ENCODE results near the gene LRRC8D. TPM values are rescaled to one million over a fixed set of nuclear protein-coding genes. Genes with fewer than 3 reads are reported as not detected.

The LRRC8D gene
- total RNA-seq, 2 donors from 2014 or later: 23.8 to 33.8 TPM

GRCh38 chr1:89898150-89898549 is 77.3 kb downstream of the LRRC8D start:
- no peak overlapping the region for H3K9ac ChIP-seq (ENCODE audit: extremely low read depth, low read length, poor library complexity, severe bottlenecking)
- Mint-ChIP-seq H3K27me3 (ENCODE audit: insufficient read depth) (no peaks in the 10 kb centered on the region), H3K4me3 (no peak overlapping the region), H3K9me3 (no peaks in the 10 kb centered on the region), H3K36me3 (ENCODE audit: low read depth) (no peaks in the 10 kb centered on the region), H3K4me1 (peaks cover 27% of the 10 kb centered on the region), H3K27ac (no peak overlapping the region)
- no peaks in the 10 kb centered on the region for H3K9me3 ChIP-seq (ENCODE audit: control insufficient read depth, low read length)
- H3K4me1 ChIP-seq (ENCODE audit: control insufficient read depth, insufficient read depth, low read length): peaks cover 5% of the 10 kb centered on the region
- WGBS, 2 experiments (ENCODE audit: insufficient coverage in 1 of 2, insufficient read length in 1 of 2): 93 to 98% methylated on average over 6 of the region's 6 CpGs
- H3K36me3 ChIP-seq (ENCODE audit: control insufficient read depth, insufficient read depth, low read length): no peaks in the 10 kb centered on the region
- H3K4me3 ChIP-seq (ENCODE audit: low read length): no peak overlapping the region
- TF ChIP-seq, protein P1, sequence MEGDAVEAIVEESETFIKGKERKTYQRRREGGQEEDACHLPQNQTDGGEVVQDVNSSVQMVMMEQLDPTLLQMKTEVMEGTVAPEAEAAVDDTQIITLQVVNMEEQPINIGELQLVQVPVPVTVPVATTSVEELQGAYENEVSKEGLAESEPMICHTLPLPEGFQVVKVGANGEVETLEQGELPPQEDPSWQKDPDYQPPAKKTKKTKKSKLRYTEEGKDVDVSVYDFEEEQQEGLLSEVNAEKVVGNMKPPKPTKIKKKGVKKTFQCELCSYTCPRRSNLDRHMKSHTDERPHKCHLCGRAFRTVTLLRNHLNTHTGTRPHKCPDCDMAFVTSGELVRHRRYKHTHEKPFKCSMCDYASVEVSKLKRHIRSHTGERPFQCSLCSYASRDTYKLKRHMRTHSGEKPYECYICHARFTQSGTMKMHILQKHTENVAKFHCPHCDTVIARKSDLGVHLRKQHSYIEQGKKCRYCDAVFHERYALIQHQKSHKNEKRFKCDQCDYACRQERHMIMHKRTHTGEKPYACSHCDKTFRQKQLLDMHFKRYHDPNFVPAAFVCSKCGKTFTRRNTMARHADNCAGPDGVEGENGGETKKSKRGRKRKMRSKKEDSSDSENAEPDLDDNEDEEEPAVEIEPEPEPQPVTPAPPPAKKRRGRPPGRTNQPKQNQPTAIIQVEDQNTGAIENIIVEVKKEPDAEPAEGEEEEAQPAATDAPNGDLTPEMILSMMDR (conservative IDR thresholded peaks at IDR 0.05): no peak
- no peaks in the 10 kb centered on the region for H3K27me3 ChIP-seq (ENCODE audit: control insufficient read depth, insufficient read depth, low read length, poor library complexity, severe bottlenecking)
- H3K27ac ChIP-seq (ENCODE audit: low read depth, low read length): no peak overlapping the region
- DNase-seq: no peak

DNA sequence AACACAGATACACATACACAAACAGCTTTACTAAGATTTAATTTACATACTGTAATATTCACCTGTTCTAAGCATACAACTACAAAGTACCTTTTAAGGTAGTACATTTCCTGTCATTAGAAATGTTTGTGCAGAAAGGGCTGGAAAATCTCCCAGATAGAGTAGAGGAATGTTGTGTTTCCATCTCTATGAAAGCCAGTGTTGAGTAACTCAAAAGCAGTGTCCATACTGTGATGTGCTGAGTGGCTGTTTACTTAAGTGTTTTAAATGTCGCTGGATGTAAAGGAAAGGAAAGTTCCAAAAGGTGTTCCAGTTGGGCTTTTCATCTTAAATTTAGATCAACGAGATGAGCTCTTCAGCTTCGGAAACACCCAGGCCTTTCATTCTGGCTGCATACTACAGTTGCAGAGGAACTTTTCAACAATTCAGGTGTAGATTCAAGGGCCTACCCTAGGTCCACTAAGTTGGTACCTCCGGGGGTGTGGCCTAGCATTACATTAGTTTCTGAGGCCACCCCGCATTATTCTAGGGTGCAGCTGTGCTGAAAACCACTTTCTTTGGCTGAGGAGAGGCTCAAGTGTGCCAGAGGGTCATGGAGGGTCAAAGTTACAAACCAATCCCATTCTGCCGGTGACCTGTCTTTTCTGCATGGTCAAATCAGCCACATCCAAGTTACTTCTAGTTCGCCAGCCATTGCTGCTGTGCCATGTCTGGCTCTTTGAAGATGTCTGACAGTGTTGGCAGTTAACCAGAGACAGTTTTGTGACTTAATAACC is 78.1 kb downstream of the LRRC8D start:
- Histone ChIP-seq H3K9me3 (ENCODE audit: control insufficient read depth, low read length) (no peaks in the 10 kb centered on the region), H3K27me3 (ENCODE audit: control insufficient read depth, insufficient read depth, low read length, poor library complexity, severe bottlenecking) (no peaks in the 10 kb centered on the region), H3K4me1 (ENCODE audit: control insufficient read depth, insufficient read depth, low read length) (peaks cover 5% of the 10 kb centered on the region), H3K9ac (ENCODE audit: extremely low read depth, low read length, poor library complexity, severe bottlenecking) (no peak overlapping the region), H3K4me3 (ENCODE audit: low read length) (no peak overlapping the region), H3K36me3 (ENCODE audit: control insufficient read depth, insufficient read depth, low read length) (no peaks in the 10 kb centered on the region), H3K27ac (ENCODE audit: low read depth, low read length) (no peak overlapping the region)
- no peak overlapping the region for H3K4me3 Mint-ChIP-seq
- no peaks in the 10 kb centered on the region for H3K27me3 Mint-ChIP-seq (ENCODE audit: insufficient read depth)
- H3K4me1 Mint-ChIP-seq: peaks cover 22% of the 10 kb centered on the region
- WGBS, 2 experiments (ENCODE audit: insufficient coverage in 1 of 2, insufficient read length in 1 of 2): 92% methylated on average over 7 of the region's 7 CpGs
- H3K27ac Mint-ChIP-seq: no peak overlapping the region
- H3K9me3 Mint-ChIP-seq: no peaks in the 10 kb centered on the region
- H3K36me3 Mint-ChIP-seq (ENCODE audit: low read depth): no peaks in the 10 kb centered on the region
- DNase-seq: no peak
- TF ChIP-seq, protein P1 (conservative IDR thresholded peaks at IDR 0.05): no peak

- H3K27me3 Mint-ChIP-seq (ENCODE audit: insufficient read depth): no peaks in the 10 kb centered on the region
- Histone ChIP-seq H3K9ac (ENCODE audit: extremely low read depth, low read length, poor library complexity, severe bottlenecking) (no peak overlapping the region), H3K9me3 (ENCODE audit: control insufficient read depth, low read length) (no peaks in the 10 kb centered on the region), H3K4me3 (ENCODE audit: low read length) (no peak overlapping the region), H3K4me1 (ENCODE audit: control insufficient read depth, insufficient read depth, low read length) (peaks cover 5% of the 10 kb centered on the region), H3K27ac (ENCODE audit: low read depth, low read length) (no peak overlapping the region), H3K27me3 (ENCODE audit: control insufficient read depth, insufficient read depth, low read length, poor library complexity, severe bottlenecking) (no peaks in the 10 kb centered on the region), H3K36me3 (ENCODE audit: control insufficient read depth, insufficient read depth, low read length) (no peaks in the 10 kb centered on the region)
- H3K4me1 Mint-ChIP-seq: peaks cover 28% of the 10 kb centered on the region
- 91 to 100% methylated on average over 1 to 2 of the region's 2 CpGs for WGBS, 2 experiments (ENCODE audit: insufficient coverage in 1 of 2, insufficient read length in 1 of 2)
- no peak for DNase-seq
- H3K36me3 Mint-ChIP-seq (ENCODE audit: low read depth): no peaks in the 10 kb centered on the region
- no peaks in the 10 kb centered on the region for H3K9me3 Mint-ChIP-seq
- H3K4me3 Mint-ChIP-seq: no peak overlapping the region
- TF ChIP-seq, protein P1 (conservative IDR thresholded peaks at IDR 0.05): no peak
- H3K27ac Mint-ChIP-seq: no peak overlapping the region
Observed at GRCh38 chr1:89900323-89900722, 79.5 kb downstream of the LRRC8D start.
